Measurements from ENCODE around the gene ITPRIP. TPM values are rescaled to one million over a fixed set of nuclear protein-coding genes. Genes with fewer than 3 reads are reported as not detected.
A peak's percentile ranks its signal among the peaks of the same experiment; 100 is the strongest.

Gene ITPRIP
- 20.2 and 22.1 TPM in 2 replicates for polyA plus RNA-seq (2012; rRNA removed)
- polyA plus RNA-seq (2012; cell fraction: cytosol; rRNA removed), result 10.5 and 13.0 TPM in 2 replicates
- polyA plus RNA-seq (2012; cell fraction: nucleus; rRNA removed), result 23.3 and 31.4 TPM in 2 replicates

GRCh38 chr10:104337985-104338735 lies at the start of gene ITPRIP:
ITPRIP (minus strand) TSS chr10:104338465; CDS start chr10:104316051, 22,414 bp downstream.
- DNase-seq, result peak; percentile 86
- H3K4me1 ChIP-seq (ENCODE audit: control insufficient read depth in 1 of 2, insufficient read depth in 2 of 2, low read depth in 1 of 2, low read length in 1 of 2), result peaks cover 16 to 22% of the 10 kb centered on the region in 2 experiments; a peak in 2 of 4 replicates
- POLR2A ChIA-PET, result interaction anchor here (1.0 to 1.3 kb wide), 2 partner anchors 16 to 38 kb away, joined by 3 to 4 read pairs; no protein-coding TSS in a partner anchor
- TF ChIP-seq CTCF (IDR thresholded peaks at IDR 0.05) (peak; percentile 38), FOXM1 (IDR thresholded peaks at IDR 0.05; ENCODE audit: low read depth) (0 out of 2 replicates have a peak, but pooled peaks have one; percentile 21), NRF1 (IDR thresholded peaks at IDR 0.05; ENCODE audit: low read depth, low read length) (no peak), RCOR1 (IDR thresholded peaks at IDR 0.05; ENCODE audit: low read length) (no peak), FOSL2 (IDR thresholded peaks at IDR 0.05; ENCODE audit: borderline replicate concordance, low read depth) (peak; percentile 24; the same call in 1 of the 2 replicates), TAF1 (IDR thresholded peaks at IDR 0.05; ENCODE audit: borderline replicate concordance, low read depth, low read length) (peak; percentile 38), GABPA (IDR thresholded peaks at IDR 0.05; ENCODE audit: low read depth) (no peak), MEF2A (IDR thresholded peaks at IDR 0.05; ENCODE audit: borderline replicate concordance, low read depth) (0 out of 2 replicates have a peak, but pooled peaks have one; percentile 10), RAD21 (IDR thresholded peaks at IDR 0.05; ENCODE audit: low read length) (no peak), NFIC (IDR thresholded peaks at IDR 0.05; ENCODE audit: borderline replicate concordance) (0 out of 2 replicates have a peak, but pooled peaks have one; percentile 5), USF1 (IDR thresholded peaks at IDR 0.05; ENCODE audit: borderline replicate concordance, low read depth) (no peak), MXI1 (IDR thresholded peaks at IDR 0.05; ENCODE audit: low read depth, low read length) (peak; percentile 43; the same call in 1 of the 2 replicates), RFX5 (IDR thresholded peaks at IDR 0.05; ENCODE audit: low read length) (no peak), EZH2phosphoT487 (IDR thresholded peaks at IDR 0.05; ENCODE audit: borderline replicate concordance, low read depth) (no peak), IRF3 (IDR thresholded peaks at IDR 0.05; ENCODE audit: low read depth, low read length) (no peak), TEAD4 (IDR thresholded peaks at IDR 0.05; ENCODE audit: borderline replicate concordance, insufficient read depth) (no peak), ELF1 (IDR thresholded peaks at IDR 0.05) (peak; percentile 59), GATA2 (CRISPR knock-in tag; IDR thresholded peaks at IDR 0.05) (no peak), TCF12 (IDR thresholded peaks at IDR 0.05) (no peak), EP300 (IDR thresholded peaks at IDR 0.05; ENCODE audit: borderline replicate concordance in 1 of 2, low read depth in 1 of 2, low read length in 1 of 2) (peak in 1 of 2 experiments; percentile 34; a peak in 1 of 4 replicates), CHD2 (IDR thresholded peaks at IDR 0.05; ENCODE audit: low read length, partially characterized antibody) (no peak), JUND (IDR thresholded peaks at IDR 0.05) (peak; percentile 17; the same call in 1 of the 2 replicates), RXRA (IDR thresholded peaks at IDR 0.05; ENCODE audit: borderline replicate concordance, low read depth) (0 out of 2 replicates have a peak, but pooled peaks have one; percentile 15), POLR2AphosphoS5 (IDR thresholded peaks at IDR 0.05; ENCODE audit: low read depth, low read length) (peak; percentile 70), YY1 (IDR thresholded peaks at IDR 0.05; ENCODE audit: low read depth) (no peak)
- TF ChIP-seq, protein P1, sequence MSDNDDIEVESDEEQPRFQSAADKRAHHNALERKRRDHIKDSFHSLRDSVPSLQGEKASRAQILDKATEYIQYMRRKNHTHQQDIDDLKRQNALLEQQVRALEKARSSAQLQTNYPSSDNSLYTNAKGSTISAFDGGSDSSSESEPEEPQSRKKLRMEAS (IDR thresholded peaks at IDR 0.05; ENCODE audit: low read depth), result no peak; the same call in 1 of the 2 replicates
- TF ChIP-seq, protein P2, sequence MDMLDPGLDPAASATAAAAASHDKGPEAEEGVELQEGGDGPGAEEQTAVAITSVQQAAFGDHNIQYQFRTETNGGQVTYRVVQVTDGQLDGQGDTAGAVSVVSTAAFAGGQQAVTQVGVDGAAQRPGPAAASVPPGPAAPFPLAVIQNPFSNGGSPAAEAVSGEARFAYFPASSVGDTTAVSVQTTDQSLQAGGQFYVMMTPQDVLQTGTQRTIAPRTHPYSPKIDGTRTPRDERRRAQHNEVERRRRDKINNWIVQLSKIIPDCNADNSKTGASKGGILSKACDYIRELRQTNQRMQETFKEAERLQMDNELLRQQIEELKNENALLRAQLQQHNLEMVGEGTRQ (IDR thresholded peaks at IDR 0.05; ENCODE audit: borderline replicate concordance, low read depth, low read length), result no peak
- TF ChIP-seq, protein P3, sequence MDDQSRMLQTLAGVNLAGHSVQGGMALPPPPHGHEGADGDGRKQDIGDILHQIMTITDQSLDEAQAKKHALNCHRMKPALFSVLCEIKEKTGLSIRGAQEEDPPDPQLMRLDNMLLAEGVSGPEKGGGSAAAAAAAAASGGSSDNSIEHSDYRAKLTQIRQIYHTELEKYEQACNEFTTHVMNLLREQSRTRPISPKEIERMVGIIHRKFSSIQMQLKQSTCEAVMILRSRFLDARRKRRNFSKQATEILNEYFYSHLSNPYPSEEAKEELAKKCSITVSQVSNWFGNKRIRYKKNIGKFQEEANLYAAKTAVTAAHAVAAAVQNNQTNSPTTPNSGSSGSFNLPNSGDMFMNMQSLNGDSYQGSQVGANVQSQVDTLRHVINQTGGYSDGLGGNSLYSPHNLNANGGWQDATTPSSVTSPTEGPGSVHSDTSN (IDR thresholded peaks at IDR 0.05), result peak; percentile 15

More at GRCh38 chr10:104337985-104338735, at the start of gene ITPRIP:
- no peaks in the 10 kb centered on the region for H3K9me3 ChIP-seq
- peak within 1 kb of the TSS; percentile 78 to 94 for H3K4me3 ChIP-seq (ENCODE audit: low read depth in 2 of 2, low read length in 1 of 2)
- peaks cover 50% of the 10 kb centered on the region for H3K79me2 ChIP-seq (ENCODE audit: insufficient read depth)
- H3K9me2 ChIP-seq, result no peaks in the 10 kb centered on the region
- H3K27ac ChIP-seq (ENCODE audit: low read depth in 2 of 2, low read length in 1 of 2), result peak within 1 kb of the TSS; percentile 78 to 98
- peak within 1 kb of the TSS; percentile 76 for H3K4me2 ChIP-seq
- H2AFZ ChIP-seq (ENCODE audit: low read depth), result peak within 1 kb of the TSS; percentile 85
- H3K27me3 ChIP-seq (ENCODE audit: insufficient read depth), result no peaks in the 10 kb centered on the region
- H3K9ac ChIP-seq, result peak within 1 kb of the TSS; percentile 96
- H3F3A ChIP-seq (replicated peaks; ENCODE audit: insufficient read depth), result peaks cover 19% of the 10 kb centered on the region
- CTCF ChIA-PET, result interaction anchor here (0.8 to 7.7 kb wide), 14 partner anchors 9 to 119 kb away, joined by 3 to 65 read pairs (median 6); partner anchors contain the start of gene CFAP58
- 1% methylated on average over 28 of the region's 70 CpGs for WGBS (ENCODE audit: low lambda C conversion rate)
- H3K36me3 ChIP-seq (replicated peaks in 1 of 2; ENCODE audit: control insufficient read depth in 1 of 2, insufficient read depth in 2 of 2, low read length in 1 of 2), result no peaks in the 10 kb centered on the region
- peaks cover 21% of the 10 kb centered on the region for H4K20me1 ChIP-seq (ENCODE audit: insufficient read depth)

Measured in SK-N-SH (cell line).